GM19328 (cell line): Measurements from ENCODE around the gene CCDC180.
"Not testable (repeated sequence)": the region's sequence is repeated elsewhere in the genome, so short reads cannot be mapped to it uniquely, and the experiment has no call there.

Experiments used
- ATAC-seq: cut with Tn5 transposase; IDR thresholded peaks from one replicate; pipeline ENCODE4 v1.9.1; 2021; ENCODE audit warnings: mild to moderate bottlenecking, moderate library complexity; ENCODE audit not compliant: unreplicated experiment

Gene CCDC180

GRCh38 chr9:97307500-97308163, at the start of gene CCDC180:
Gene CCDC180, plus strand, starts transcription at chr9:97307659. Its CDS starts 405 bp downstream, at chr9:97308064.
- no peak for ATAC-seq

GRCh38 chr9:97259834-97260514, 47.5 kb upstream of the CCDC180 start:
- not testable (repeated sequence) for ATAC-seq

- no peak for ATAC-seq
Observed at GRCh38 chr9:97271292-97271691, 36.2 kb upstream of the CCDC180 start.

- ATAC-seq: no peak
Observed at GRCh38 chr9:97272072-97272471, 35.4 kb upstream of the CCDC180 start.

GRCh38 chr9:97276310-97276852, 31.1 kb upstream of the CCDC180 start:
- ATAC-seq: no peak

- ATAC-seq: no peak
Observed at GRCh38 chr9:97277953-97278352, 29.5 kb upstream of the CCDC180 start.

GRCh38 chr9:97280755-97281330, 26.6 kb upstream of the CCDC180 start:
- ATAC-seq: no peak

- no peak for ATAC-seq
Observed at GRCh38 chr9:97283768-97284167, 23.7 kb upstream of the CCDC180 start.

GRCh38 chr9:97284798-97285197, 22.7 kb upstream of the CCDC180 start:
- ATAC-seq: no peak

GRCh38 chr9:97292200-97292599, 15.3 kb upstream of the CCDC180 start:
- ATAC-seq: no peak

GRCh38 chr9:97293207-97293721, 14.2 kb upstream of the CCDC180 start:
- no peak for ATAC-seq

- ATAC-seq: no peak
Observed at GRCh38 chr9:97293818-97294217, 13.6 kb upstream of the CCDC180 start.

GRCh38 chr9:97297889-97298288, 9.6 kb upstream of the CCDC180 start:
- ATAC-seq: no peak

- peak; percentile 60 for ATAC-seq
Observed at GRCh38 chr9:97299809-97300414, 7.5 kb upstream of the CCDC180 start.

- no peak for ATAC-seq
Observed at GRCh38 chr9:97300586-97300985, 6.9 kb upstream of the CCDC180 start.

- no peak for ATAC-seq
Observed at GRCh38 chr9:97301974-97302373, 5.5 kb upstream of the CCDC180 start.

- no peak for ATAC-seq
Observed at GRCh38 chr9:97304586-97304985, 2.9 kb upstream of the CCDC180 start.

- no peak for ATAC-seq
Observed at GRCh38 chr9:97305501-97306298, 1.8 kb upstream of the CCDC180 start.

GRCh38 chr9:97307091-97307490, 368 bp upstream of the CCDC180 start:
- no peak for ATAC-seq

- ATAC-seq: no peak
Observed at GRCh38 chr9:97309260-97309659, 1.8 kb downstream of the CCDC180 start.
